ENCODE measurements around the gene TTLL7. TPM values are rescaled to one million over a fixed set of nuclear protein-coding genes. Genes with fewer than 3 reads are reported as not detected.

TTLL7 gene
- total RNA-seq, 1 experiment from 2014 or later, result 6.6 TPM

DNA sequence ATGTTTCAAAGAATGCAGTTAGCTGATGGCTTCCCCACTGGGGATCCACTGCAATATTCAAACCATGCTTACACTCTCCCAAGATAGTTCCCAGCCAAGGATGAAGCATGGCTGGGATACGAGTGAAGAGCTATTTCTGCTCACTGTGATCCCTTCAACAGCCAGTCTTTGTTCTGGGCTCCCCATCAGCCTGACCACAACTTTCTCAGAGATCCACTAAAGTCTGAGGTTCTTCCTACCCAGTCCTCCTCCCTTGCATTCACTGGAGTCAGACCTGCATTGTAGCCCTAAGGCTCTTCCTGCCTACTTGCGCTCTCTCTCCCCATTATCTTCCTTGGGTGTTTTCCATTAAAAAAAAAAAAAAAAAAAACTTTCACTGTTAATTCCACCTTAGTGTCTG, 101.4 kb downstream of the TTLL7 start:
- H4K91ac ChIP-seq (ENCODE audit: insufficient read length, low read depth, low read length), result no peak overlapping the region
- H4K20me1 ChIP-seq (ENCODE audit: control insufficient read depth, insufficient read depth, insufficient read length), result no peaks in the 10 kb centered on the region
- H3K36me3 Mint-ChIP-seq (ENCODE audit: insufficient read depth in 1 of 3, low read depth in 3 of 3), result no peaks in the 10 kb centered on the region
- H3K27me3 Mint-ChIP-seq (ENCODE audit: low read depth), result no peaks in the 10 kb centered on the region
- H3K23ac ChIP-seq (ENCODE audit: insufficient read length, low read depth, low read length), result no peak overlapping the region
- H3K4me3 Mint-ChIP-seq, result no peak overlapping the region
- no peak overlapping the region for H3K18ac ChIP-seq (ENCODE audit: insufficient read length, low read depth, low read length)
- no peaks in the 10 kb centered on the region for H3K79me2 ChIP-seq (ENCODE audit: insufficient read depth, low read length)
- H3T11ph ChIP-seq (ENCODE audit: low read length), result no peak overlapping the region
- H3K9ac ChIP-seq (ENCODE audit: extremely low read depth, insufficient read length, low read length), result no peak overlapping the region
- no CpG with 5 or more reads among the region's 2 CpGs for WGBS (ENCODE audit: extremely low coverage, insufficient read length, low lambda C conversion rate)
- H4K5ac ChIP-seq (ENCODE audit: insufficient read length, low read depth, low read length), result no peak overlapping the region
- no peak overlapping the region for H2BK120ac ChIP-seq (ENCODE audit: low read depth, low read length, poor library complexity, severe bottlenecking)
- no peaks in the 10 kb centered on the region; the same call in 1 of the 2 replicates for H3K4me1 ChIP-seq (ENCODE audit: insufficient read depth, low read length)
- no peaks in the 10 kb centered on the region for H3K79me1 ChIP-seq (ENCODE audit: insufficient read depth, low read depth, low read length, poor library complexity, severe bottlenecking)
- H4K8ac ChIP-seq (replicated peaks; ENCODE audit: insufficient read length, low read depth, low read length), result no peak overlapping the region
- no peak overlapping the region for H3K14ac ChIP-seq (ENCODE audit: insufficient read depth, low read length)
- H2BK15ac ChIP-seq (ENCODE audit: low read depth, low read length), result no peak overlapping the region
- no peak overlapping the region for H3K4me2 ChIP-seq (ENCODE audit: insufficient read depth, insufficient read length, low read length)
- no peak for TF ChIP-seq CTCF (conservative IDR thresholded peaks at IDR 0.05)
- no peaks in the 10 kb centered on the region for H3K23me2 ChIP-seq (ENCODE audit: insufficient read length, low read depth, low read length, poor library complexity, severe bottlenecking)
- H2AK5ac ChIP-seq (ENCODE audit: insufficient read length, low read length), result no peak overlapping the region
- H2AFZ ChIP-seq (ENCODE audit: low read length), result no peak overlapping the region
- H2BK20ac ChIP-seq (ENCODE audit: low read depth, low read length, poor library complexity, severe bottlenecking), result no peak overlapping the region
- H3K4me1 Mint-ChIP-seq, result peaks cover 3 to 7% of the 10 kb centered on the region in 2 experiments
- no peak overlapping the region for H2BK12ac ChIP-seq (ENCODE audit: insufficient read length, low read depth, low read length)
- DNase-seq, result no peak
- no peak overlapping the region for H2BK5ac ChIP-seq (ENCODE audit: insufficient read length, low read length)
- no peaks in the 10 kb centered on the region for H3K27me3 ChIP-seq (ENCODE audit: insufficient read depth, low read length)
- H3K27ac Mint-ChIP-seq, result no peak overlapping the region; a peak in 1 of 7 replicates
- no peak overlapping the region for H3K4ac ChIP-seq (ENCODE audit: low read depth, low read length)
- H3K56ac ChIP-seq (ENCODE audit: insufficient read length, low read depth, low read length), result no peak overlapping the region
- no peak overlapping the region for H3K27ac ChIP-seq (ENCODE audit: insufficient read length, low read depth, low read length)
- no peaks in the 10 kb centered on the region for H3K9me3 Mint-ChIP-seq
- H3K9me3 ChIP-seq (ENCODE audit: control insufficient read depth, low read depth, low read length), result no peaks in the 10 kb centered on the region
